PC-3 (cell line): ENCODE results near the gene PLA2G4D. TPM values are rescaled to one million over a fixed set of nuclear protein-coding genes. Genes with fewer than 3 reads are reported as not detected.

Experiments
- ATAC-seq: fragments of 200-7000 bp; cut with Tn5 transposase; 2 replicates; pipeline ENCODE4 v1.9.1; 2020; ENCODE audit warnings: mild to moderate bottlenecking, moderate library complexity
- BruUV-seq: library from RNA; stranded (reverse); fragments of 400-500 nt; replicated peaks from 2 replicates; lab custom pipeline; 2021; lab: Mats Ljungman, UMichigan
- CTCF ChIA-PET: fragments of 300-600 bp; sonication (Branson Sonifier 250); formaldehyde crosslinking; loops from one replicate; lab custom pipeline; 2022; ENCODE audit warnings: antibody characterized with exemption; lab: Charles Lee
- POLR2A ChIA-PET: fragments of 300-600 bp; sonication (Branson Sonifier 250); formaldehyde crosslinking; loops from one replicate; lab custom pipeline; 2022; ENCODE audit warnings: antibody characterized with exemption; ENCODE audit not compliant: unreplicated experiment; lab: Charles Lee
- DNase-seq: peaks from one replicate; pipeline ENCODE4 v3.0.0-alpha.2; 2015
- H2AFZ ChIP-seq: fragments of 300-600 bp; sonication (generic); 2 replicates; pipeline ENCODE4 v1.6.0; 2016; ENCODE audit warnings: antibody characterized with exemption, low read length
- H3F3A ChIP-seq: fragments of 300-600 bp; sonication (generic); one replicate; pipeline ENCODE4 v1.6.0; 2017; ENCODE audit warnings: antibody characterized with exemption, low read length, control low read depth, mild to moderate bottlenecking; ENCODE audit not compliant: unreplicated experiment
- H3K27ac ChIP-seq: fragments of 300-600 bp; sonication (generic); 2 replicates; pipeline ENCODE4 v1.5.1; 2016; ENCODE audit warnings: mild to moderate bottlenecking, low read length
- H3K27me3 ChIP-seq: fragments of 300-600 bp; sonication (generic); 2 replicates; pipeline ENCODE4 v1.6.1; 2016; ENCODE audit warnings: low read length, mixed read lengths
- H3K36me3 ChIP-seq: fragments of 300-600 bp; sonication (generic); 2 replicates; pipeline ENCODE4 v1.6.1; 2016; ENCODE audit warnings: low read depth, mixed run types, low read length, mixed read lengths
- H3K4me1 ChIP-seq: fragments of 300-600 bp; sonication (generic); 2 replicates; pipeline ENCODE4 v1.5.1; 2016; ENCODE audit warnings: low read length; ENCODE audit not compliant: insufficient read depth
- H3K4me2 ChIP-seq: fragments of 300-600 bp; sonication (generic); 2 replicates; pipeline ENCODE4 v1.6.0; 2016; ENCODE audit warnings: low read length
- H3K4me3 ChIP-seq: fragments of 300-600 bp; sonication (generic); 2 replicates; pipeline ENCODE4 v1.5.1; 2016; ENCODE audit warnings: mild to moderate bottlenecking, low read length, mixed read lengths
- H3K79me2 ChIP-seq: fragments of 300-600 bp; sonication (generic); 2 replicates; pipeline ENCODE4 v1.6.1; 2017; ENCODE audit warnings: low read length, mixed read lengths
- H3K9ac ChIP-seq: fragments of 300-600 bp; sonication (generic); 2 replicates; pipeline ENCODE4 v1.6.0; 2016; ENCODE audit warnings: mild to moderate bottlenecking, low read length
- H3K9me2 ChIP-seq: fragments of 300-600 bp; sonication (generic); replicated peaks from 2 replicates; pipeline ENCODE4 v1.6.1; 2016; ENCODE audit warnings: mixed run types, low read length, mixed read lengths
- H3K9me3 ChIP-seq: fragments of 300-600 bp; sonication (generic); 2 replicates; pipeline ENCODE4 v1.6.1; 2016; ENCODE audit warnings: low read length, mixed read lengths
- H4K20me1 ChIP-seq: fragments of 300-600 bp; sonication (generic); 2 replicates; pipeline ENCODE4 v1.6.1; 2016; ENCODE audit warnings: low read length, mixed read lengths
- EZH2 ChIP-seq: fragments of 300-600 bp; sonication (generic); IDR thresholded peaks from one replicate; pipeline ENCODE4 v1.6.1; 2017; ENCODE audit warnings: antibody characterized with exemption, mild to moderate bottlenecking, low read length; ENCODE audit not compliant: unreplicated experiment
- EZH2phosphoT487 ChIP-seq: fragments of 300-600 bp; sonication (generic); IDR thresholded peaks from 2 replicates; pipeline ENCODE4 v1.6.1; 2018; ENCODE audit warnings: mild to moderate bottlenecking, antibody characterized with exemption, low read length, borderline replicate concordance
- intact Hi-C: fragments of 100-400 bp; cut with micrococcal nuclease; formaldehyde crosslinking; loops from 2 replicates; pipeline ENCODE4 v1.9.0; 2023
- total RNA-seq: library from RNA; depleted of rRNA; stranded (reverse); fragments of >200 nt; gene quantifications from 2 replicates; pipeline ENCODE4 v1.2.3, GENCODE V29; 2014
- TF ChIP-seq, protein P1 (sequence below): fragments of 300-600 bp; sonication (generic); conservative IDR thresholded peaks from 2 replicates; pipeline ENCODE4 v1.5.1; 2017; ENCODE audit warnings: antibody characterized with exemption, low read depth, mild to moderate bottlenecking, low read length

The PLA2G4D gene
- total RNA-seq, 1 experiment from 2014 or later, result 0.55 TPM

DNA sequence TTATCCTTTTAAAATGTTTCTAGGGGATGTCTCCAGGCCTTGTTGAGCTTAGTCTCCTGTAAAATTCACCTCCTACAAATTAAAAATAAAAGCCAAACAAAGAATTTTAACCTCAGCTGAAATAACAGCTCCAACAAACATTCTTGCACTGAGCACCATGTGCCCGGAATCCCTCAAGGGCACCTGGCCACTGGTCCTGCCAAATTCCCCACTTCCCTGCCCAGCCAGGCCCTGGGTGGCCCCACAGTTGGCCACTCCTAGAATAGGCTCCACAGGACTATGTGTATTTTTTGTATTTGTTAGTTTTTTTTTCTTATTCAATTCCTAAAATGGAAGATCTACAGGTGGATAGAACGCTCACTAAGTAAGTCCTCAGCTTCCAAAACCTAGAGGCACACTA is 40.4 kb downstream of the PLA2G4D start:
- ChIA-PET CTCF (no interaction called here), POLR2A (interaction anchor here (0.7 kb wide), 1 partner anchor 25 kb away, joined by 3 read pairs; no protein-coding TSS in a partner anchor)
- Histone ChIP-seq H3K4me3 (no peak overlapping the region), H3K79me2 (no peaks in the 10 kb centered on the region), H3K9me3 (no peaks in the 10 kb centered on the region), H4K20me1 (no peaks in the 10 kb centered on the region), H3F3A (no peaks in the 10 kb centered on the region), H3K36me3 (no peaks in the 10 kb centered on the region), H3K27me3 (no peaks in the 10 kb centered on the region), H3K9me2 (no peaks in the 10 kb centered on the region), H2AFZ (0 out of 2 replicates have a peak overlapping the region, but pooled peaks have one; percentile 14), H3K4me1 (peaks cover 19% of the 10 kb centered on the region), H3K4me2 (no peak overlapping the region), H3K27ac (no peak overlapping the region), H3K9ac (no peak overlapping the region)
- no TSS peak for BruUV-seq
- intact Hi-C loops, result no loop called here
- no peak for DNase-seq
- no peak for ATAC-seq
- TF ChIP-seq, protein P1, sequence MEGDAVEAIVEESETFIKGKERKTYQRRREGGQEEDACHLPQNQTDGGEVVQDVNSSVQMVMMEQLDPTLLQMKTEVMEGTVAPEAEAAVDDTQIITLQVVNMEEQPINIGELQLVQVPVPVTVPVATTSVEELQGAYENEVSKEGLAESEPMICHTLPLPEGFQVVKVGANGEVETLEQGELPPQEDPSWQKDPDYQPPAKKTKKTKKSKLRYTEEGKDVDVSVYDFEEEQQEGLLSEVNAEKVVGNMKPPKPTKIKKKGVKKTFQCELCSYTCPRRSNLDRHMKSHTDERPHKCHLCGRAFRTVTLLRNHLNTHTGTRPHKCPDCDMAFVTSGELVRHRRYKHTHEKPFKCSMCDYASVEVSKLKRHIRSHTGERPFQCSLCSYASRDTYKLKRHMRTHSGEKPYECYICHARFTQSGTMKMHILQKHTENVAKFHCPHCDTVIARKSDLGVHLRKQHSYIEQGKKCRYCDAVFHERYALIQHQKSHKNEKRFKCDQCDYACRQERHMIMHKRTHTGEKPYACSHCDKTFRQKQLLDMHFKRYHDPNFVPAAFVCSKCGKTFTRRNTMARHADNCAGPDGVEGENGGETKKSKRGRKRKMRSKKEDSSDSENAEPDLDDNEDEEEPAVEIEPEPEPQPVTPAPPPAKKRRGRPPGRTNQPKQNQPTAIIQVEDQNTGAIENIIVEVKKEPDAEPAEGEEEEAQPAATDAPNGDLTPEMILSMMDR, result no peak
- TF ChIP-seq EZH2phosphoT487 (no peak), EZH2 (no peak)

DNA sequence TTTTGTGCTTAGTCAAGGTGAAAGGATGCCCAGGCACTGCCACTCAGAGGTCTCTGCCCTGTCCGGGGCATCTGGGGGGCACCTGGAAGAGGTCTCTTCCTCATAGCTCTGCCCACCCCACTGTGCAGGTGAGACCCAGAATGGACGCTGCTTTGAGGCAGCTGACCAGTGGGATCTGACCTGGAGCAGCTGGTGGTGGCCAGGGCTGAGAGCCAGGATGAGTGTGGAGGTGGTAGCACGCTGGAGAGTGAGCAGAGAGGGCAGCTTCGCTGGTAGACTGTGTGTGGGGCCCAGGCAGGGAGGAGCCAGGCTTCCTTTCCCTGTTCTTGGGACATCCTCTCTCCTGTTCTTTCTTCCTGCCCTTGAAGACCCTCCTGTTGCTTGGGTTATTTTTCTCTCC is 41.4 kb downstream of the PLA2G4D start:
- H3F3A ChIP-seq, result no peaks in the 10 kb centered on the region
- ChIA-PET CTCF (interaction anchor here (0.6 kb wide), 1 partner anchor 11 kb away, joined by 3 read pairs; no protein-coding TSS in a partner anchor), POLR2A (interaction anchor here (0.7 kb wide), 1 partner anchor 24 kb away, joined by 3 read pairs; no protein-coding TSS in a partner anchor)
- no peak for DNase-seq
- no peak overlapping the region for H2AFZ ChIP-seq
- TF ChIP-seq EZH2, result no peak
- TF ChIP-seq, protein P1, result no peak
- TF ChIP-seq EZH2phosphoT487, result no peak
- no peak overlapping the region for H3K9ac ChIP-seq
- no TSS peak for BruUV-seq
- H3K9me2 ChIP-seq, result no peaks in the 10 kb centered on the region
- intact Hi-C loops, result no loop called here
- peaks cover 16% of the 10 kb centered on the region for H3K4me1 ChIP-seq
- no peaks in the 10 kb centered on the region for H3K36me3 ChIP-seq
- H3K9me3 ChIP-seq, result no peaks in the 10 kb centered on the region
- no peak overlapping the region for H3K4me2 ChIP-seq
- no peaks in the 10 kb centered on the region for H4K20me1 ChIP-seq
- H3K27me3 ChIP-seq, result no peaks in the 10 kb centered on the region
- ATAC-seq, result no peak
- no peak overlapping the region for H3K27ac ChIP-seq
- H3K4me3 ChIP-seq, result no peak overlapping the region
- no peaks in the 10 kb centered on the region for H3K79me2 ChIP-seq

DNA sequence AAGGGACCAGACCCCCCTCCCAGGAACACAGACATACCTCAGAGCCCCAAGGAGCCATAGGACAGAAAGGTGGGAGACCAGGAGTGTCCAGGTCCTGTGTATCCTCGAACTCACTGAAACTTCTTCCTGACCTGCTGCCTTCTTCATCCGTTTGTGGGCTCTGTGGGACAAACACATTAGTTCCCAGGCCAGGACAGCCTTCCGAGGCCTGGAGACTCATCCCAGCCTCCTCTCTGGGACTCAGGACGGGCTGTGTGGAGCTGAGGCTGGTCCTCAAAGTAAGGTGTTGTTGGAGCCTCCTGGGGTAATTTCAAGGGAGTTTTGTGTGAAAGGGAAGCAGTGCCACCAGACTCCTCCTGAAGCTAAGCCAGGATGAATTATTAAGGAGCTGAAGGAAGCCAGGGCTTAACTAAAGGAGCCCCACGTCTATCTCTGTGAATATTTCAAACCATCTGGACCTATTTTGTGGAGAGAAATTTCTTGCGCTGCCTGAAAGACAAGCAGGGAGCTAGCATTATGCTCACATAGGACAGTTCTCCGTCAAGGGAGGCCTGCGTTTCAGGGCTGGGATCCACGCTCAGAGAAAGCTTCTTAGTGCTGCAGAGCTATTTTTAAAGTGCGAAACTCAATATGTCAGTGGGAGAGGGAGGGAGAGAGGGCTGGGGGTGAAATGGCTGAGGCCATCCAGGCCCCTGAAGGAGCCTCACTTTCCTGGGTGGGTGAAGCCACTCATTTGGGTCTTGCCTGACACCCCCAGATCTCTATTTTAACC is 43.7 kb downstream of the PLA2G4D start:
- Histone ChIP-seq H2AFZ (no peak overlapping the region), H3K79me2 (no peaks in the 10 kb centered on the region), H3K4me1 (peaks cover 22% of the 10 kb centered on the region), H3K9me3 (no peaks in the 10 kb centered on the region), H3K27ac (no peak overlapping the region), H3K27me3 (no peaks in the 10 kb centered on the region), H3K4me2 (no peak overlapping the region), H3F3A (no peaks in the 10 kb centered on the region), H3K36me3 (no peaks in the 10 kb centered on the region), H3K4me3 (no peak overlapping the region), H3K9ac (no peak overlapping the region), H3K9me2 (no peaks in the 10 kb centered on the region), H4K20me1 (no peaks in the 10 kb centered on the region)
- CTCF ChIA-PET, result no interaction called here
- BruUV-seq, result no TSS peak
- intact Hi-C loops, result no loop called here
- DNase-seq (no peak), ATAC-seq (no peak)
- POLR2A ChIA-PET, result no interaction called here
- TF ChIP-seq EZH2 (no peak), EZH2phosphoT487 (no peak)
- TF ChIP-seq, protein P1, result no peak
